ENCODE measurements around the gene NHSL2.
"Not testable (repeated sequence)": the region's sequence is repeated elsewhere in the genome, so short reads cannot be mapped to it uniquely, and the experiment has no call there.

Gene NHSL2

GRCh38 chrX:72133851-72134546 lies 223.4 kb downstream of the NHSL2 start:
- DNase-seq: no peak

GRCh38 chrX:72137846-72138495 lies 227.3 kb downstream of the NHSL2 start:
- no peak for DNase-seq

- no peak for DNase-seq
Measured at GRCh38 chrX:72139538-72139937, 228.9 kb downstream of the NHSL2 start.

DNA sequence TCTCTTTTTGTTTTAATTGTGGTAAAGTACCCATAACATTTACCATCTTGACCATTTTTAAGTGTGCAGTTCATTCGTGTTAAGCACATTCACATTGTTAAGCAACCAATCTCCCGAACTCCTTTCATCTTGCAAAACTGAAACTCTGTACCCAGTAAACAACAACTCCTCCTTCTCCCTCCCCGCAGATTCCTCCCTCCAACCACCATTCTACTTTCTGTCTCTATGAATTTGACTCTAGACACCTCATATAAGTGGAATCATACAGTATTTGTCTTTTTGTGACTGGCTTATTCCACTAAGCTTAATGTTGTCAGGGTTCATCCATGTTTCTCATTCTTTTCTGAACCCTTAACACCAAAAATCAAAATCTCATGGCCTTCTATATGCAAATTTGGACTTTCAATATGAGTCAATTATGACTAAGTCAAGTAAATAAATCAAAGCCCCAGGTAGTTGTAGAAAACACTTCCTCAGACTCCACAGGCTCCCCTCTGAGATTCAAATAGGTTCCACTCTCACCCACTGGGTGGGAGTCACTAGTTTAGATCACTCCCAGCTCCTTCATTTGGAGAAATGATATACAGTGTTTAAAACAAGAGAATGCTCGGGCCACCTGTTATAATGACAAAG lies 230.8 kb downstream of the NHSL2 start:
- no peak for DNase-seq

GRCh38 chrX:72142094-72142793 lies 231.6 kb downstream of the NHSL2 start:
- peak; percentile 59 for DNase-seq

GRCh38 chrX:72142794-72143608 lies 232.4 kb downstream of the NHSL2 start:
- DNase-seq: no peak

GRCh38 chrX:72143609-72143907 lies 232.9 kb downstream of the NHSL2 start:
- DNase-seq: no peak

GRCh38 chrX:72145181-72145580 lies 234.5 kb downstream of the NHSL2 start:
- no peak for DNase-seq

- DNase-seq: no peak
Measured at GRCh38 chrX:72146527-72146926, 235.9 kb downstream of the NHSL2 start.

GRCh38 chrX:72158773-72159172 lies 248.1 kb downstream of the NHSL2 start:
- no peak for DNase-seq

DNA sequence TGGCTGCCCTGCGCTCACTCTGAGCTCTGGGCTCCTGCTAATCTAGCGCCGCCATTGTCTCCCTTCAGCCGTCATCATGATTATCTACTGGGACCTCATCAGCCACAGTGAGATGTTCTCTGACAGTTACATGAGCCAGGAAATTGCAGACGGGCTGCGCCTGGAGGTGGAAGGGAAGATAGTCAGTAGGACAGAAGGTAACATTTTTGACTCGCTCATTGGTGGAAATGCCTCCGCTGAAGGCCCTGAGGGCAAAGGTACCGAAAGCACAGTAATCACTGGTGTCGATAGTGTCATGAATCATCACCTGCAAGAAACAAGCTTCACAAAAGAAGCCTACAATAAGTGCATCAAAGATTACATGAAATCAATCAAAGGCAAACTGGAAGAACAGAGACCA lies 249.1 kb downstream of the NHSL2 start:
- DNase-seq: no peak

- no peak for DNase-seq
Measured at GRCh38 chrX:72165551-72165950, 254.9 kb downstream of the NHSL2 start.

DNA sequence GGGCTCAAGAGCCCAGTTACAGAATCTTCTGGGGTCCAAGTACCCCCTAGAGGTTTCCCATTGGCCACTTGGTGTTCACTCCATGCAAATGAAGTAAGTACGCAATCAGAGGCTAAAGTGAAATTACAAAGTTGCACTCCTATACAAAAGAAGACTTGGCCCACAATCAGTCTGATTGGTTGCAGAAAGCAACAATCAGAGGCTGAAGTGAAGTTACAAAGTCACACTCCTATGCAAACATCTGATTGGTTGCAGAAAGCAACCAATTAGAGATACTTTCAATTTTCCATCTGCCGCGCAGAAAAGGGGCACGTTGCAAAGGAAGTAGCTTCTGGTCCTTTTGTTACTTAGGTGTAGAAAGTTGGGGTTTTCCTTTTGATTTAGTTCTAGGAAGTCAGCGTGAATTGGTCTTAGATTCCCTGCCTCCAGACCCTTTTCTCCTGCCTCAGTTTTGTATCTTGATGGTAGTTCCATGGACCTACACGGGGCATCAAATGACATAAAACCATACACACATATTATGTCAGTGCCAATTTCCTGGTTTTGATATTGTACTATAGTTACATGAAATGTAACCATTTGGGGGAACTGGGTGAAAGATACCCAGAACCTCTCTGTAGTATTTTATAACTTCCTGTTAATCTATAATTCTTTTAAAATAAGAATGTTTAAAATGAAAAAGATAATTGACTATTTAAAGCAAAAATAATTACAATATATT lies 258.5 kb downstream of the NHSL2 start:
- DNase-seq: no peak

DNA sequence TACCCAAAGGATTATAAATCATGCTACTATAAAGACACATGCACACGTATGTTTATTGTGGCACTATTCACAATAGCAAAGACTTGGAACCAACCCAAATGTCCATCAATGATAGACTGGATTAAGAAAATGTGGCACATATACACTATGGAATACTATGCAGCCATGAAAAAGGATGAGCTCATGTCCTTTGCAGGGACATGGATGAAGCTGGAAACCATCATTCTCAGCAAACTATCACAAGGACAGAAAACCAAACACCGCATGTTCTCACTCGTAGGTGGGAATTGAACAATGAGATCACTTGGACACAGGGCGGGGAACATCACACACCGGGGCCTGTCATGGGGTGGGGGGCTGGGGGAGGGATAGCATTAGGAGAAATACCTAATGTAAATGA lies 265.6 kb downstream of the NHSL2 start:
- DNase-seq: not testable (repeated sequence)

- no peak for DNase-seq
Measured at GRCh38 chrX:72176981-72177380, 266.3 kb downstream of the NHSL2 start.

- no peak for DNase-seq
Measured at GRCh38 chrX:72180539-72180938, 269.9 kb downstream of the NHSL2 start.

GRCh38 chrX:72181178-72182125 lies 270.8 kb downstream of the NHSL2 start, which contains the start of gene PIN4:
Gene PIN4, plus strand, starts transcription at chrX:72181757. Its CDS starts 29 bp downstream, at chrX:72181786.
- peak; percentile 93 for DNase-seq

- DNase-seq: no peak
Measured at GRCh38 chrX:72182924-72183323, 272.3 kb downstream of the NHSL2 start.

GRCh38 chrX:72201836-72202536 lies 291.3 kb downstream of the NHSL2 start:
- DNase-seq: no peak

Data from left hindlimb (tissue), 1 donor.